C4-2B (cell line): ENCODE results near the gene SPSB4.

Source experiments
- CTCF ChIP-seq: fragments of 450-650 bp; conservative IDR thresholded peaks from 2 replicates; pipeline ENCODE4 v1.5.1; 2017; ENCODE audit warnings: mild to moderate bottlenecking
- ZFX ChIP-seq: fragments of 450-650 bp; IDR thresholded peaks from 2 replicates; pipeline ENCODE4 v1.6.1; 2017

DNA sequence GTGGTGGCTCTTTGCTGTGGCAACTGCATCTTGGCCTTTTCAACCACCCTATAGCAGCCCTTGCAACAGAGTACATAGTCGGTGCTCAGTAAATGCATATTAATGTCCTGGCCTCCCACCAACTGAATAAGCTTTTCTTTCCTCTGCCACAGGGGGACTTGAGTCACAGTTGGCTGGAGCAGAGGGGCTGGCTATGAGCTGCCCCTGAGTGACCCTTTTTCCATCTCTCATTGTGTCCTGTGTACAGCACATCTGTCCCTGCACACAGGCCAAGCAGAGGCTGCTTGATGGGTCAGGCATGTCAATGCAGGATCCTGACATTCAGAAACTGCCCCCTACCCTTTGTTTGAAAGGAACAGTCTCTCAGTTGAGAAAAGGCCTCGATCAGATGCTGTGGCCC is 22.4 kb downstream of the SPSB4 start:
- TF ChIP-seq CTCF (no peak), ZFX (no peak)
